Heart left ventricle (tissue), 13 donors: ENCODE data around the gene PRKCH.

ENCODE experiments used
- CTCF ChIP-seq, 12 donors: fragments of 200-600 bp; sonication (generic) in 4 of 12; IDR thresholded peaks; one replicate each; pipeline versions ENCODE4 v1.5.0 to v1.8.0; 2018 to 2022; ENCODE audit warnings: antibody characterized with exemption in 12 of 12, mild to moderate bottlenecking in 5 of 12
- POLR2A ChIP-seq, 2 donors: fragments of 450-650 bp; IDR thresholded peaks; one replicate each; pipeline ENCODE4 v1.6.1; 2017; ENCODE audit warnings: antibody characterized with exemption in 2 of 2, mild to moderate bottlenecking in 2 of 2, moderate library complexity in 2 of 2
- donor health status: ischemic (EF 13 %, LVEDD 7.1; RV severe dilation, severe dysfunction).
- donor health status: DM: no; HTN: yes; CAD: no.
- donor health status: DM: no; HTN: no; CAD: no.
- donor health status: ischemic (EF 25% LVEDD 6.9; RV normal size, moderate dysfunction).
- donor health status: ischemic (EF 25% LVEDD 5.7; RV mildly dilated, moderate dysfunction).
- donor health status: ischemic (EF 35%, LVEDD 5.7; RV mildly dilated, moderate dysfunction).
- donor health status: nonischemic (EF 11% LVEDD 7.7; RV severe dilation, severe dysfunction).
- donor health status: DM: yes; HTN: yes; CAD: no.
- donor health status: PGD.
- donor health status: ischemic (EF 29% LVEDD 5.4; RV normal size, mild dysfunction).
- donor health status: nonischemic (EF 23%, LVEDD 6.1; RV moderate dilation, normal function).

- TF ChIP-seq CTCF (IDR thresholded peaks at IDR 0.05), result peak; percentile 65 to 90 (median 81)
- TF ChIP-seq POLR2A (IDR thresholded peaks at IDR 0.05), result no peak
Observed at GRCh38 chr14:61461808-61462275, 140.5 kb downstream of the PRKCH start.
